ENCODE data around the gene H6PD.

H6PD gene

DNA sequence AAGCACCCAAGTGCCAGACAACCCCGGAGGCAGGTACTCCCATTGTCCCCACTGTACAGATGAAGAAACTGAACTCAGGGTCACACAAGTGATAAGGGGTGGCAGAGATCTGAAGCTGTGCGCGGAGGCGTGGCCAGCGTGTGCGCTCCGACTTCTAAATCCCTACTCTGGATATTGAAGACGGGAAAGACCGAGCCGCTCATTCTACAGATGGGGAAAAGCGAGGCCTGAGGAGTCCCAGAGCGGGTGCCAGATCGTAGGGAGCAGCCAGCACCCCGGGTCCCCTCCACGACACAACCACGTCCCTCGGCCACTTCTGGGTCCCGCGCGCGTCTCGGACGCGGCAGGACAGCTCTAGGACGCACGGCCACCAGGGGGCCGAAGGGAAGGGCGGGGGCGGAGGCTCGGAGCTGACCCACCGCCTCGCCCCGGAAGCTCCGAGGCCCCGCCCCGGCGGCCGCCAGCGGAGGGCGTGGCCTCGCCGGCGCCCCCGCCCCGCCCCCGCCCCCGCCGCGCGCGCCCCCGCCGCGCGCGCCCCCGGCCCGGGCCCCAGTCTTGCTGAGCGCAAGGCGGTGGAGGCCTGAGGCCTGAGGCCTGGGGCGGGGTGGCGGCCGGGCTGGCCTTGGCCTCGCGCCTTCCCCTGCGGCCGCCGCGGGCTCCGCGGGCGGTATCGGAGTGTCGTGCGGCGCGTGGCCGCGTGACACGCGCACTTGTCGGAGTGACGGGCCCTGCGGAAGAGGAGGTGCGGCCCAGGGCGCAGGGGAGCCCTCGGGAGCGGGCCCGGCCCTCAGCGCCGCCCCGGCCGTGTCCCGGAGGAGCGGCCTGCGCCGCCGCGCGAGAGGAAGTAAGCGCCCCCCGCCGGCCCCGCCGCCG is at the start of gene H6PD:
Gene H6PD, plus strand, starts transcription at position 552 of the 873 bp plus-strand sequence. CDS start 10,161 bp downstream, outside the sequence.
- DNase-seq, result no peak

- no peak for DNase-seq
Measured at GRCh38 chr1:9186082-9186859, 48.3 kb upstream of the H6PD start.

GRCh38 chr1:9187004-9187403 is 47.6 kb upstream of the H6PD start:
- no peak for DNase-seq

DNA sequence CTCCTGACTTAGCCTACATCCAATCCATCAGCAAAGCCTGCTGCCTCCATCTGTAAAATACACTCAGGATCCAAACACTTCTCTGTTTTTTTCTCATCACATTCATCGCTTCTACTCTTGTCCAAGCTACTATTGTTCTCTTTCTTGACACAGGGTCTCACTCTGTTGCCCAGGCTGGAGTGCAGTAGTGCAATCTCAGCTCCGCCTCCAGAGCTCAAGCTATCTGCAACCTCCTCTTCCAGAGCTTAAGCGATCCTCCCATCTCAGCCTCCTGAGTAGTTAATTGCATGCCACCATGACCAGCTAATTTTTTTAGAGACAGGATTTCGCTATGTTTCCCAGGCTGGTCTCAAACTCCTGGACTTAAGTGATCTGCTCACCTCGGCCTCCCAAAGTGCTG is 44.3 kb upstream of the H6PD start:
- DNase-seq, result no peak

- no peak for DNase-seq
Measured at GRCh38 chr1:9191231-9191630, 43.3 kb upstream of the H6PD start.

DNA sequence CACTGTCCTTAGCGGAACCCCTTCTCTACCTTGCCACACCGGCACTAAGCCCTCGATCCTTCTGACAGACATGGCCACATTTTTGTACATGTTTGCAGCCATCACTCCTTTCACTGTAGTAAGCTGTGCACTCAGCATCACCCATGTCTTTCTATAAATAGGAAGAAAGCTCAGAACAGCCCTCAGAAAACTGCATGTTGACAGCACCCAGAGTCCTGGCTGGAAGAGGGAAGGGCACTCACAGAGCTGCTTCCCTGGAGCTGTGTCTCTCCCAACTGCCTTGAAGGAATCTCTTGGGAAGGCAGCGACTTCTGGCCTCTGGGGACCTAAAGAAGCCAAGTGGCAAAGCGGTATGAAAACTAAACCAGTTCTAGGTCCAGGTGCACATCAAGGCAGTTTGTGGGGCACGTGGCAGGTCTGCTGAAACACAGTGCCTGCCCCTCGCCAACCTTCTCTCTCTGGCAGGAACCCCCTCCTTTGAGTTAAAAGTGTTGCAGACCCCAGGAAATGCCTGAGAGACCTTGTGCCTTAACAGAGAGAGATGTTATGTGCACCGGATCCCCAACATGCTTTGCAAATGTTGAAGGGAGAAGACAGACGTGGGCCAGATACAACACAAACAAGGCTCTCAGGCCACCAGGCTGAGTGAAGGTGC is 41.9 kb upstream of the H6PD start:
- no peak for DNase-seq

GRCh38 chr1:9193233-9193625 is 41.3 kb upstream of the H6PD start:
- DNase-seq, result no peak

GRCh38 chr1:9194024-9194423 is 40.5 kb upstream of the H6PD start:
- no peak for DNase-seq

GRCh38 chr1:9195651-9196050 is 38.9 kb upstream of the H6PD start:
- no peak for DNase-seq

GRCh38 chr1:9196129-9197040 is 38.2 kb upstream of the H6PD start:
- no peak for DNase-seq

- no peak for DNase-seq
Measured at GRCh38 chr1:9197186-9198099, 37.1 kb upstream of the H6PD start.

DNA sequence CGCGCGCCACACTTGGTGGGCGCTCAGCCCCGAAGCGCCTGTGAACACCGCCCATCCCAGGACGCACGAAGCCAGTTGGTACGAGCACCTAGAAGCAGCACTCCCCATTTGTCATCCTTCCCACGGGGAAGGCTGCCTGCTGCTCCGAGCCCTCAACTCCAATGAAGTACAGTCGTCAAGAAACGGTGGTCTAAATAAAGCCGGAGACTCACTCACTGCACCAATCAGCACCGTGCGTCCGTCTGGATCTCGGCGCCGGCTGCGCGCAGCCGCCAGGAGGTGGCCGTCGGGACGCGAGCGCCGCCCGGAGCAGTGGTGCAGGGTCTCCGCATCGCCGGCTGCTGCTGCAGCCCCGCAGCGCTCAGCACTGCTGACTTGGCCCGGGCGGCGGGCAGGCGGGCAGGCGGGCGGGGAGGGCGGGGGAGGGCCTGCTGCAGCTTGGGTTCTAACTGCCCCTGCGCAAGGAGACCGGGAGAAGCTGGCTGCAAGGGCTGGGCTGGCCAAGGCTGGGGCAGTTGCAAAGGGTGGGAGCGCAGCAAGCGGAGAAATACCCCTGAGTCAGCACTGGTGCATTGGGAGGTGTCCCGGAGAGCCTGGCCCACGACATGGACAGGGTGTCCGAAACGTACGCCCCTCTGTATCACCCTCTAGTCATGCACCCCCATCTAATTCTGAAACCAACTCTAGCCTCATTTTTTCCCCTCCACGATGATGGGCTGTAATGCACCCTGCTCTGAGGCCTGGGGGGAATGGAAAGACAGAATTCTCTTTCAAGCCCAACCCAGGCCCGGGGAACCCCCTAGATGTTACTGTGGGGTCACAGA is 35.8 kb upstream of the H6PD start:
- no peak for DNase-seq

GRCh38 chr1:9200441-9200840 is 34.1 kb upstream of the H6PD start:
- DNase-seq, result no peak

DNA sequence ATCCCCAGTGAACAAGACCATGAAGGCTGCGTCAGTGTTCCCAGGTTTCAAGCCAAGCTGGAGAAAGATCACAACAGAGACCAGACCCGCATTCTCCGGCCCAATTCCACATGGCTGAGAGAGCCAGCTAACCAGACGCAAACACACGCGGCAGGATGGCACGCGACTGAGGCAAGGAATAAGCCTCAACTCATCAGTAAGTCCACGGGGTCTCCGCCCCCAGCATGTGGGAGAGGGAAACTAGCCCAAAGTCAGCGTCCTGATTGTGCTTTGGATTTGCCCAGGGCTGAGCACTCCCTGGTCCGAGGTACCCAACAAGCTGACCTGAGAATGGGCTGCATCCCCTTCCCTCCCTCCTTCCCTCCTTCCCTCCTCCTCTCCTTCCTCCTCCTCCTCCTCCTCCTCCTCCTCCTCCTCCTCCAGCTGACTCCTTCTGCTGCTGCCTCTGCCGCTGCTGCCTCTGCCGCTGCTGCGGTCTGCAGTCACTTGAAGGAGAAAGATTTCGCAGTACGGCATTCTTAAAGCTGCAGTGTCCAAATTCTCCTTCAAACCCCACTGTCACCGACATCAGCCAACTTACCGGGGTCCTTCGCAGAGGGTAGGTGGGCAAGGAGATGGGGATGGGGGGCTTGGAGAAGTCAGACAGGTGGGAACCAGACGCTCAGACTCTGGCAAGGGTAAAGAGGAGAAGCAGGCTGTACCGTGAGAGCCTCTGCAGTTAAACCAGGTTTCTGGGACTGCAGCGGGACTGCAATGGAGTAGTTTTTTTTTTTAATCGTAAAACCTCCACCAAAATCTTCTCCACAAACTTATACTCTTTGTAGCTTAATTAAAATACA is 33.0 kb upstream of the H6PD start:
- no peak for DNase-seq

- DNase-seq, result no peak
Measured at GRCh38 chr1:9202240-9202870, 32.2 kb upstream of the H6PD start.

GRCh38 chr1:9203511-9203982 is 31.0 kb upstream of the H6PD start:
- no peak for DNase-seq

DNA sequence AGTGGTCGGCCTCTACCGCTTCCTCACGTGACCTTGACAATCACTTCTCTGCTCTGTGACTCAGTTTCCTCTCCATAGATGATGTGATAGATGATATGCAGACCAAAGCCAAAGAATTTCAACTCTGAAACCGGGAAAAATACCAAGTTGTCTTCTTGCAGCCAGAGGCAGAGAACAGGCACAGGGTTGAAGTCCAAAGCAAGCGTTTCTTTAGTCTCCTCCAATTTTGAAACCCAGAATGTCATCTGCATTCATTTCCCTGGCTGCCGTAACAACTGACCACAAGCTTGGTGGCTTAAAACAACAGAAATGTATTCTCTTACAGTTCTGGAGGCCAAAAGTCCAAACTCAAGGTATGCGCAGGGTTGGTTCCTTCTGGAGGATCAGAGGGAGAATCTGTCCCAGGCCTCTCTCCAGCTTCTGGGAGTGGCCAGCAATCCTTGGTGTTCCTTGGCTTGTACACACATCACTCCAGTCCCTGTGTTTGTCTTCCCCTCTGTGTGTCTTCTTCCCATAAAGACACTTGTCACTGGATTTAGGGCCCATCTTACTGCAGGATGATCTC is 30.3 kb upstream of the H6PD start:
- DNase-seq, result no peak

GRCh38 chr1:9207086-9207485 is 27.5 kb upstream of the H6PD start:
- DNase-seq, result no peak

Data from cerebellar nuclear complex (tissue), 1 donor.